Mucosa of rectum (tissue), 2 donors: ENCODE data around the gene ACTN1.

Experiments used
- H3K27ac ChIP-seq, 2 donors: one replicate each; pipeline ENCODE4 v1.7.0; 2013; ENCODE audit warnings: inconsistent platforms in 2 of 2, low read depth in 2 of 2, low read length in 2 of 2
- H3K27me3 ChIP-seq, 2 donors: one replicate each; pipeline ENCODE4 v1.7.0; 2013; ENCODE audit warnings: low read length in 2 of 2; ENCODE audit not compliant: control insufficient read depth in 2 of 2, insufficient read depth in 2 of 2
- H3K36me3 ChIP-seq, 2 donors: one replicate each; pipeline ENCODE4 v1.7.0; 2013; ENCODE audit warnings: low read length in 2 of 2; ENCODE audit not compliant: control insufficient read depth in 2 of 2, insufficient read depth in 2 of 2
- H3K4me1 ChIP-seq, 2 donors: one replicate each; pipeline ENCODE4 v1.7.0; 2013; ENCODE audit warnings: low read length in 2 of 2, mild to moderate bottlenecking in 1 of 2; ENCODE audit not compliant: control insufficient read depth in 2 of 2, insufficient read depth in 2 of 2
- H3K4me3 ChIP-seq, 2 donors: one replicate each; pipeline ENCODE4 v1.7.0; 2013; ENCODE audit warnings: low read length in 2 of 2
- H3K9ac ChIP-seq, 2 donors: one replicate each; pipeline ENCODE4 v1.7.0; 2013; ENCODE audit warnings: low read length in 2 of 2, low read depth in 1 of 2, mild to moderate bottlenecking in 1 of 2
- H3K9me3 ChIP-seq, 2 donors: one replicate each; pipeline ENCODE4 v1.7.0; 2013; ENCODE audit warnings: low read length in 2 of 2; ENCODE audit not compliant: control insufficient read depth in 2 of 2
- donor health status: healthy.
- donor health status: Normal muscosa, but diverticular disease.

Gene ACTN1

DNA sequence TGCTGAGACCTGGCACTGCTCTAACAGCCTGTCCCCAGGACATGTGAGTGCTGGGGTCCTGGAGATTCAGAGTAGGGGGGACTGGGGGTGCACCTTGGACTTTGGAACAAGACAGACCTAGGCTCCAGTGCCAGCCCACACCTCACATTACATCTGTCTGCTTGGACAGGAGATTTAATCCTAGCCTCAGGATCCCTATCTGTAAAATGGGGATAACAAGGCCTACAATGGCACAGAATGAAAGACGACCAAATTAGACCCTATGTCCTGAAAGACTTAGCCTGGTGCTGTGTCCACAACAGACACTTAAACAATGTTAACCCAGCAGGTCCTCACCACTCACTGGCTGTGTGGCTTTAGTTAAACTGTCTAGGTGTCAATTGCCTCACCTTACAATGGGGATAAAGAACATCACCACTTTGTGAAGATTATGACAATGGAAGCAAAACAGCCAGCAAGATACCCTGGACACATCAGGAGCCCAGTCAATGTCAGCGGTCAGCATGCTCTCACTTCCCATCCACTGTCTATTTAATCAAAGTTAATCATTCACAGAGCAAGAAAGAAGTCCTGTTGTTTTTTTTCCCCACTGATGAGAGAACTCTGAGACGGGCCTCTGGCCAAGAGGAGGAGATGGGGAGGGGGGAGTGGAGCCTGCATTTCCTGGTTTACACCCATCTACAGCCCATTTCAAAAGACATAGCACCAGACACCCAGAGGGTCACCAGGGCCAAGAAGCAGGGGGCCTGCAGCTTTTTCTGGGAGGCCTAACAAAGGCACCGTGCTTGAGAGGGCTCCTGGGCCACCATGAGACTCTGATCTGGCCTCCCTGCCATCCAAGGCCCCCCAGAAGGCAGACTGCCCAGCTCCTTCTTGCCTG is 40.6 kb downstream of the ACTN1 start:
- Histone ChIP-seq H3K36me3 (peaks cover 0 to 1% of the 10 kb centered on the region in 2 donors), H3K9me3 (no peaks in the 10 kb centered on the region), H3K9ac (peak overlapping the region; percentile 54 to 68), H3K27ac (peak overlapping the region; percentile 78 to 92), H3K27me3 (no peaks in the 10 kb centered on the region), H3K4me3 (peak overlapping the region; percentile 18 to 63), H3K4me1 (peaks cover 55 to 56% of the 10 kb centered on the region in 2 donors)

DNA sequence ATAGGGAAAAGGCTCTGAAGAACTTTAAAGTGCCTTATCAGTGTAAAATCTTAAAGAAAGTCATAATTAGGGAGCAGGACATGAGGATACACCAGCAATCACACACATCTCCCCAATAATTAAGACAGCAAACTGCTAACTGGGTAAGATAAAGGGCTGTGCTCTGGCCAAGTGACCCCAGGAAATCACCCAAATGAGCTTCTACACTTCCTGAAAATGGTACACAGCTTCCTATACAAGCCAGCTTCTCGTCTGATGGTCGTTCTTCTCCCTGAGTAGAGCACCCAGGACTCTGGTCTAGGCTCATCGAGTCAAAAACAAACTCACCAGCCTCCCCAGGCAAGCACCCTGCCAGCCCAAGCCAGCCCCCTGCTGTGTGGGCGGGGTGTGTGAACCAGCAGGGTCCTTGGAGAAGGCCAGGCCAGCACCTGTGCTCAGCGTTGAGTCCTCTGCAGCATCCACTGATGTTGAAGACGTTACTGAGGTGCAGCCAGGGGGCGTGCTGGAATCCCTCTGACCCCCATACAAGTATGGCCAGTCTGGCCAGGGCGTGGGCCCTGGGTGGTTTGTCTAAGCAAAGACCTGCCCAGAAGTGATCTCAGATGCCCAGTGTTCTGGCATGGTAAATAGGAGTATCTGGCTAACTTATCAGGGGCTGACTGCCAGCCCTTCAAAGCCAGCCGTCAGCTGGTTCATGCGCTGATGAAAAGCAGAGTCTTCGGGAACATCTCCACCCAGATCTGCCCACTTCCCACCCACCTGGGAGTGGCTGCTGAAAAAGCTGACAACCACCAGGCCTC is 41.4 kb downstream of the ACTN1 start:
- peak overlapping the region in 1 of 2 donors; percentile 6 for H3K4me3 ChIP-seq
- peak overlapping the region in 1 of 2 donors; percentile 68 for H3K9ac ChIP-seq
- no peaks in the 10 kb centered on the region for H3K36me3 ChIP-seq
- H3K9me3 ChIP-seq: no peaks in the 10 kb centered on the region
- H3K27me3 ChIP-seq: no peaks in the 10 kb centered on the region
- peak overlapping the region; percentile 78 to 92 for H3K27ac ChIP-seq
- peaks cover 49 to 54% of the 10 kb centered on the region in 2 donors for H3K4me1 ChIP-seq

GRCh38 chr14:68936980-68937379 is 42.1 kb downstream of the ACTN1 start:
- no peak overlapping the region for H3K9ac ChIP-seq
- no peaks in the 10 kb centered on the region for H3K36me3 ChIP-seq
- H3K4me1 ChIP-seq: peaks cover 42 to 47% of the 10 kb centered on the region in 2 donors
- no peaks in the 10 kb centered on the region for H3K27me3 ChIP-seq
- H3K9me3 ChIP-seq: no peaks in the 10 kb centered on the region
- H3K4me3 ChIP-seq: no peak overlapping the region
- H3K27ac ChIP-seq: peak overlapping the region; percentile 67 to 92

- H3K27ac ChIP-seq: peak overlapping the region; percentile 67 to 92
- H3K9ac ChIP-seq: no peak overlapping the region
- no peak overlapping the region for H3K4me3 ChIP-seq
These were observed 42.6 kb downstream of the ACTN1 start for GRCh38 chr14:68936476-68936875.

DNA sequence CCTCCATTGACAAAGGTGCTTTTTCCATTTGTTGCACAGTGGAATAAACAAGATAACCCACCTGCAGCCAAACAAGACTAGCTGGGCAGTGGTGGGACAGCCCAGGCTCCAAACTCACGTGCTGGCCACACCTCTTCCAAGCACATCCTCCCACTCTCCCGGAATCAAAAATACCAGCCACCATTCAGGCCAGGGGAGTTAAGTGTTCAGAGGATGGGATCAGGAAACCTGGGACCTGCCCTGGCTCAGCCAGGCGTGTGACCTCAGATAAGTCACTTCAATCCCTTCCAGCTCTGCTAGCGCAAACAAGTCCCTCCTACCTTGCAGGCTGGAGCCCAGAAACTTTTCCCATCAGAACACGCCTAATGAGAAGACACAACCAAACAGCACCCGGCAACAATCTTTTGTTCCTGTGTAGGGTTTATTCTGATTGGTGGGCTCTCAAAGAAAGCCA is 43.3 kb downstream of the ACTN1 start:
- H3K27ac ChIP-seq: peak overlapping the region in 1 of 2 donors; percentile 40
- peak overlapping the region in 1 of 2 donors; percentile 17 for H3K9ac ChIP-seq
- peaks cover 34 to 40% of the 10 kb centered on the region in 2 donors for H3K4me1 ChIP-seq
- no peaks in the 10 kb centered on the region for H3K27me3 ChIP-seq
- no peaks in the 10 kb centered on the region for H3K36me3 ChIP-seq
- H3K9me3 ChIP-seq: no peaks in the 10 kb centered on the region
- no peak overlapping the region for H3K4me3 ChIP-seq

More at GRCh38 chr14:68936476-68936875, 42.6 kb downstream of the ACTN1 start:
- no peaks in the 10 kb centered on the region for H3K9me3 ChIP-seq
- H3K27me3 ChIP-seq: no peaks in the 10 kb centered on the region
- H3K4me1 ChIP-seq: peaks cover 37 to 42% of the 10 kb centered on the region in 2 donors
- no peaks in the 10 kb centered on the region for H3K36me3 ChIP-seq

DNA sequence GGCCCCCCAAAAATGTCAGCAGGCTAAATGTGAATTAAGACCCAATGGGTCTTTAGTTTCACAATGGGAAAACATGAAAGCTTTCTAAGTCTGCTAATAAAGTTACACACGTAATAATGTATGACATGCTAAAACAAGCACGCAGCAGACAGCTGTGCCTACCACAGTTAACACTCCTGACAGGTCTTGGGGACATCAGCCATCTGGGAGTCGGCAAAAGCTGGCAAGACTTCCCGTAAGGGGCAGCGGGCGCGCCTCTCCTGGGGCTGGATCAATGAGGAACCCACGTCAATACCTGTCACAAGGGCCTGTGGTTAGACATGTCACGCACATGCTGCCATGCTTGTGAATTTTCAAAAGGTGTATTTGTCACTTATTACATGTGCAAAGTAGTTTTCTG is 45.0 kb downstream of the ACTN1 start:
- H3K9me3 ChIP-seq: no peaks in the 10 kb centered on the region
- H3K4me1 ChIP-seq: peaks cover 24% of the 10 kb centered on the region in 2 donors
- H3K36me3 ChIP-seq: no peaks in the 10 kb centered on the region
- no peak overlapping the region for H3K9ac ChIP-seq
- H3K4me3 ChIP-seq: no peak overlapping the region
- H3K27me3 ChIP-seq: no peaks in the 10 kb centered on the region
- no peak overlapping the region for H3K27ac ChIP-seq

DNA sequence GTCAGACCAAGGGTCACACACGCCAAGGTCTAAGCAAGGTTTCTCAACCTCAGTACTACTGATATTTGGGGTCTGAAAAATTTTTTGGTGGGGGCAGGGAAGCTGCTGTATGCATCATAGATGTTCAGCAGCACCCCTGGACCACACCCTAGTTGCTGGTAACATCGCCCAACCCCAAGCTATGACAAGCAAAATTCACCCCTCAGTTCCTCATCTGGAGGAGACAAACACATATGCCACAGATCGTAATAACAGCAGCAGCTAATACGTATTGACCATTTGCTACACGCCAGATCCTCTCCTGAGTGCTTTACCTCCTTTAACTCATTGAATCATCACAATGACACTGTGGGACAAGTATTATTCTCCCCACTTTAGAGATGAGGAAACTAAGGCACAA is 46.4 kb downstream of the ACTN1 start:
- no peak overlapping the region for H3K4me3 ChIP-seq
- H3K36me3 ChIP-seq: no peaks in the 10 kb centered on the region
- no peaks in the 10 kb centered on the region for H3K27me3 ChIP-seq
- peaks cover 16 to 18% of the 10 kb centered on the region in 2 donors for H3K4me1 ChIP-seq
- no peaks in the 10 kb centered on the region for H3K9me3 ChIP-seq
- peak overlapping the region in 1 of 2 donors; percentile 21 for H3K27ac ChIP-seq
- no peak overlapping the region for H3K9ac ChIP-seq

DNA sequence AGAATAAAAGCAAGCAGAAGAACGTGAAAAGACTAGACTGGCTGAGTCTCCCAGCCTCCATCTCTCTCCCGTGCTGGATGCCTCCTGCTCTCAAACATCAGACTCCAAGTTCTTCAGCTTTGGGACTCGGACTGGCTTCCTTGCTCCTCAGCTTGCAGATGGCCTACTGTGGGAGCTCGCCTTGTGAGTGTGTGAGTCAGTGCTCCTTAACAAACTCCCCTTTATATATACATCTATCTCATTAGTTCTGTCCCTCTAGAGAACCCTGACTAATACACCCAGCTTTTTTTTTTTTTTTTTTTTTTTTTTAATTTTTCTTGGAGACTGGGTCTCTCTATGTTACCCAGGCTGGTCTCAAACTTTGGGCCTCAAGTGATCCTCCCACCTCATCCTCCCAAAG is 46.9 kb downstream of the ACTN1 start:
- H3K36me3 ChIP-seq: no peaks in the 10 kb centered on the region
- no peak overlapping the region for H3K9ac ChIP-seq
- H3K4me1 ChIP-seq: peaks cover 12 to 14% of the 10 kb centered on the region in 2 donors
- no peaks in the 10 kb centered on the region for H3K9me3 ChIP-seq
- H3K27me3 ChIP-seq: no peaks in the 10 kb centered on the region
- peak overlapping the region in 1 of 2 donors; percentile 21 for H3K27ac ChIP-seq
- no peak overlapping the region for H3K4me3 ChIP-seq

DNA sequence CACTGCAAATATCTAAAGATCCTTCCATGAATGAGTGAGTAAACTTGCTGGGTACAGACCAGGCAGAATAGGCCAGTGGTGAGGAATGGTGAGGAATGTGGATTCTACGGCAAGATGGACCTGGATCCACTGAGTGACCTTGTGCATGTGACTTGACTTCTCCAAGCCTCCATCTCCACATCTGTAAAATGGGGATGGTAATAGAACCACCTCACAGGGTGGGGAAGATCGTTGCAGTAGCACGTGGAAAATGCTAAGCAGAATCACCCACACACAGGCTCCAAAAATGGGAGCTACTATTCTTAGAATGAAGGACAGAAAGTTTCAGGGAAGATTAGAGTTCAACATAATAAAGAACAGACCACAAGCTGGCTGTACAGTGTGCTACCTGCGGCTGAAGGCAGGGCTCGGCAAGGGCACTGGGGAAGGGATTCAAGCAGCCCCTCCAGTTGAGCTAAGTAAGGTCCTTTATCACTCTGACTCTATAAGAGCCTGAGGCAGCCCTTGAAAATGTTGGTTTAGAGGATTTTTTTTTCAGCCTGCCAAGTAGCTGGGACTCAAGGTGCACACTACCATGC is 47.5 kb downstream of the ACTN1 start:
- no peak overlapping the region for H3K27ac ChIP-seq
- no peak overlapping the region for H3K4me3 ChIP-seq
- H3K36me3 ChIP-seq: no peaks in the 10 kb centered on the region
- no peaks in the 10 kb centered on the region for H3K27me3 ChIP-seq
- H3K4me1 ChIP-seq: peaks cover 12 to 14% of the 10 kb centered on the region in 2 donors
- peaks cover 0 to 2% of the 10 kb centered on the region in 2 donors for H3K9me3 ChIP-seq
- no peak overlapping the region for H3K9ac ChIP-seq
